ENCODE data around the gene ADAMTS10. TPM values are rescaled to one million over a fixed set of nuclear protein-coding genes. Genes with fewer than 3 reads are reported as not detected.
A peak's percentile ranks its signal among the peaks of the same experiment; 100 is the strongest.

ADAMTS10 gene
- total RNA-seq, 2 experiments from 2014 or later = not detected

DNA sequence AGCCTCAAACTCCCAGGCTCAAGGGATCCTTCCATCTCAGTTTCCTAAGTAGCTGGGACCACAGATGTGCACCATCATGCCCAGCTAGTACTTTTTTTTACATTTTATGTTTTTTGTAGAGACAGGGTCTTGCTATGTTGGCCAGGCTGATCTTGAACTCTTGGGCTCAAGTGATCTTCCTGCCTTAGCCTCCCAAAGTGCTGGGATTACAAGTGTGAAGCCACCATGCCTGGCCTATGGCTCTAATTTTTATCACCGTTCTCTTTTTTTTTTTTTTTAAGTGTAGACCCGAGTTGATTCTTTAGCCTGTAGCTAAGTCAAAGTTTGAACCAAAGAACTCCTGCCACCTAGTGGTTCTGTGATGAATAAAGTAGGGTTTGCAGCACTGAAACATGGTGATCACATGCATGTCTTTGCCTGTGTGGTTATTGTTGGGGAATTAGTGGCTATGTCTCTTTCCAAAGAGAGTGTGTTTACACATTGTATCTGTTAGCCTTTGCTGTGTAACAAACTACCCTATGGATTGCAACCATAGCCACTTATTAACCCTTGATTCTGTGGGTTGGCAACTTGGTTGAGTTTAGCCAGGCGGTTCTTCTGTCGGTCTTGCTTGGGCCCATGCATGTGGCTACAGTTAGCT, 31.5 kb upstream of the ADAMTS10 start:
- no peak overlapping the region for H3K27ac ChIP-seq (ENCODE audit: low read depth, low read length, poor library complexity, severe bottlenecking)
- H4K20me1 ChIP-seq (ENCODE audit: insufficient read depth, low read length) = no peaks in the 10 kb centered on the region
- DNase-seq (ENCODE audit: low spot score) = peak; percentile 25
- H3K9me3 ChIP-seq (ENCODE audit: low read length) = no peaks in the 10 kb centered on the region
- peak; percentile 75 for TF ChIP-seq CTCF (conservative IDR thresholded peaks at IDR 0.05; ENCODE audit: low read length)
- no peak for TF ChIP-seq EZH2phosphoT487 (IDR thresholded peaks at IDR 0.05; ENCODE audit: borderline replicate concordance, low read depth, low read length)
- H3K4me2 ChIP-seq (ENCODE audit: low read length) = no peak overlapping the region
- no peak overlapping the region for H3K4me3 ChIP-seq (ENCODE audit: low read depth, low read length, poor library complexity, severe bottlenecking)
- intact Hi-C loops (cut with micrococcal nuclease; ENCODE audit: unreplicated experiment) = no loop called here
- BruUV-seq (replicated peaks) = no TSS peak
- POLR2A ChIA-PET = no interaction called here
- H3K79me2 ChIP-seq (ENCODE audit: insufficient read depth, low read depth, low read length) = no peaks in the 10 kb centered on the region
- no peaks in the 10 kb centered on the region for H3K4me1 ChIP-seq (ENCODE audit: insufficient read depth, low read length, poor library complexity, severe bottlenecking)
- no peaks in the 10 kb centered on the region for H3K9me2 ChIP-seq (ENCODE audit: insufficient read depth, low read length)
- no peak overlapping the region for H2AFZ ChIP-seq (ENCODE audit: low read length)
- no peaks in the 10 kb centered on the region for H3K36me3 ChIP-seq (ENCODE audit: insufficient read depth, low read length)
- CTCF ChIA-PET (ENCODE audit: unreplicated experiment) = no interaction called here

DNA sequence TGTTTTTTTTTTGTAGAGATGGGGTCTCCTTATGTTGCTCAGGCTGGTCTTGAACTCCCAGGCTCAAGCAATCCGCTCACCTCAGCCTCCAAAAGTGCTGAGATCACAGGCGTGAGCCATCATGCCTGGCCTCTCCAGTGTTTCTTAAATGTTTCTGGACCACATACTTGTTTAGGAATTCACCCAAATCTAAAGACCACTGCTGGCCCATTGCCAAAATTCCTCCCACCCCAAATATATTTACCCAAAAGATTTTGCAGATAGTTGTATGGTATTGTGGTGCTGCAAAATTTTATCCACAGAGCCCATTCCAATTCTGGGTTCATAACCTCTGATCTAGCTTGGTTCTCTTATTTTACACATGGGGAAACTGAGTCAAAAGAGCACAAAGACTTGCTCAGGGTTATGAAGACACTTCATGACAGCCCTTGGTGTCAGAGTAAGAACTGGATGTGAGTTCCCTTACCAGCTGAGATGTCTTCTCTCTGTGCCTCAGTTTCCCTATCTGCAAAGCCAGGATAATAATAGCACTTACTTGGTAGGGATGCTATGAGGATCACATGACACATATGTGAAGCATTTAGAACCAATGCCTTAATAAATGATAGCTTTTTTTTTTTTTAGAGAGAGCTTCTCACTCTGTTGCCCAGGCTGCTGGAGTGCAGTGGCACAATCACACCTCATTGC, 30.8 kb upstream of the ADAMTS10 start:
- POLR2A ChIA-PET = no interaction called here

More for the DNA sequence above, 30.8 kb upstream of the ADAMTS10 start:
- intact Hi-C loops (cut with micrococcal nuclease; ENCODE audit: unreplicated experiment) = no loop called here
- Histone ChIP-seq H3K4me1 (ENCODE audit: insufficient read depth, low read length, poor library complexity, severe bottlenecking) (no peaks in the 10 kb centered on the region), H3K36me3 (ENCODE audit: insufficient read depth, low read length) (no peaks in the 10 kb centered on the region), H3K4me3 (ENCODE audit: low read depth, low read length, poor library complexity, severe bottlenecking) (no peak overlapping the region), H3K4me2 (ENCODE audit: low read length) (no peak overlapping the region), H3K9me2 (ENCODE audit: insufficient read depth, low read length) (no peaks in the 10 kb centered on the region), H3K9me3 (ENCODE audit: low read length) (no peaks in the 10 kb centered on the region), H3K27ac (ENCODE audit: low read depth, low read length, poor library complexity, severe bottlenecking) (no peak overlapping the region), H3K79me2 (ENCODE audit: insufficient read depth, low read depth, low read length) (no peaks in the 10 kb centered on the region), H2AFZ (ENCODE audit: low read length) (no peak overlapping the region), H4K20me1 (ENCODE audit: insufficient read depth, low read length) (no peaks in the 10 kb centered on the region)
- BruUV-seq (replicated peaks) = no TSS peak
- CTCF ChIA-PET (ENCODE audit: unreplicated experiment) = no interaction called here
- no peak for TF ChIP-seq EZH2phosphoT487 (IDR thresholded peaks at IDR 0.05; ENCODE audit: borderline replicate concordance, low read depth, low read length)
- TF ChIP-seq CTCF (conservative IDR thresholded peaks at IDR 0.05; ENCODE audit: low read length) = no peak
- DNase-seq (ENCODE audit: low spot score) = no peak

All from OCI-LY7 (cell line).